HL-60 (cell line): ENCODE data around the gene MFAP1.

Experiments used
- POLR2AphosphoS5 ChIP-seq: IDR thresholded peaks from 2 replicates; pipeline ENCODE4 v1.6.1; 2012; ENCODE audit warnings: low read depth
- REST ChIP-seq: IDR thresholded peaks from 2 replicates; pipeline ENCODE4 v1.6.1; 2012; ENCODE audit warnings: low read depth; ENCODE audit not compliant: insufficient replicate concordance

GRCh38 chr15:43789409-43789808 lies 35.1 kb downstream of the MFAP1 start:
- TF ChIP-seq POLR2AphosphoS5 (no peak), REST (no peak)
